GM21367 (cell line): ENCODE data around the gene MVK.

ENCODE experiments used
- ATAC-seq: cut with Tn5 transposase; IDR thresholded peaks from one replicate; pipeline ENCODE4 v1.9.1; 2021; ENCODE audit not compliant: unreplicated experiment

Gene MVK

GRCh38 chr12:109563291-109564284, 10.0 kb upstream of the MVK start:
- no peak for ATAC-seq

- ATAC-seq: no peak
Measured at GRCh38 chr12:109566424-109566823, 7.2 kb upstream of the MVK start.

GRCh38 chr12:109567296-109567695, 6.3 kb upstream of the MVK start:
- no peak for ATAC-seq

GRCh38 chr12:109567967-109568366, 5.6 kb upstream of the MVK start:
- no peak for ATAC-seq

GRCh38 chr12:109568486-109568885, 5.1 kb upstream of the MVK start:
- ATAC-seq: no peak

GRCh38 chr12:109571773-109572505, 1.7 kb upstream of the MVK start:
- ATAC-seq: no peak

GRCh38 chr12:109572506-109572845, 1.1 kb upstream of the MVK start:
- no peak for ATAC-seq

- no peak for ATAC-seq
Measured at GRCh38 chr12:109573914-109574244, 285 bp downstream of the MVK start.

GRCh38 chr12:109575683-109576082, 2.1 kb downstream of the MVK start:
- ATAC-seq: no peak

GRCh38 chr12:109577311-109577710, 3.7 kb downstream of the MVK start:
- no peak for ATAC-seq

GRCh38 chr12:109578330-109578927, 4.8 kb downstream of the MVK start:
- no peak for ATAC-seq

GRCh38 chr12:109579639-109580038, 6.0 kb downstream of the MVK start:
- ATAC-seq: no peak

- ATAC-seq: no peak
Measured at GRCh38 chr12:109580272-109580671, 6.7 kb downstream of the MVK start.

GRCh38 chr12:109580684-109581333, 7.2 kb downstream of the MVK start:
- no peak for ATAC-seq

- no peak for ATAC-seq
Measured at GRCh38 chr12:109581334-109581691, 7.7 kb downstream of the MVK start.

GRCh38 chr12:109581856-109582255, 8.3 kb downstream of the MVK start:
- ATAC-seq: no peak

GRCh38 chr12:109582636-109583035, 9.0 kb downstream of the MVK start:
- ATAC-seq: no peak

- ATAC-seq: no peak
Measured at GRCh38 chr12:109583733-109584132, 10.1 kb downstream of the MVK start.

GRCh38 chr12:109586385-109587296, 13.0 kb downstream of the MVK start:
- no peak for ATAC-seq

- ATAC-seq: no peak
Measured at GRCh38 chr12:109587921-109588320, 14.3 kb downstream of the MVK start.
